NOMO-1 (cell line): Measurements from ENCODE around the gene RGPD3.
"Not testable (repeated sequence)": the region's sequence is repeated elsewhere in the genome, so short reads cannot be mapped to it uniquely, and the experiment has no call there.

Experiments
- DNase-seq, 2 experiments: peaks; one replicate each; lab custom pipeline; 2025; ENCODE audit not compliant: unreplicated experiment in 2 of 2; lab: John Stamatoyannopoulos, UW

The RGPD3 gene

DNA sequence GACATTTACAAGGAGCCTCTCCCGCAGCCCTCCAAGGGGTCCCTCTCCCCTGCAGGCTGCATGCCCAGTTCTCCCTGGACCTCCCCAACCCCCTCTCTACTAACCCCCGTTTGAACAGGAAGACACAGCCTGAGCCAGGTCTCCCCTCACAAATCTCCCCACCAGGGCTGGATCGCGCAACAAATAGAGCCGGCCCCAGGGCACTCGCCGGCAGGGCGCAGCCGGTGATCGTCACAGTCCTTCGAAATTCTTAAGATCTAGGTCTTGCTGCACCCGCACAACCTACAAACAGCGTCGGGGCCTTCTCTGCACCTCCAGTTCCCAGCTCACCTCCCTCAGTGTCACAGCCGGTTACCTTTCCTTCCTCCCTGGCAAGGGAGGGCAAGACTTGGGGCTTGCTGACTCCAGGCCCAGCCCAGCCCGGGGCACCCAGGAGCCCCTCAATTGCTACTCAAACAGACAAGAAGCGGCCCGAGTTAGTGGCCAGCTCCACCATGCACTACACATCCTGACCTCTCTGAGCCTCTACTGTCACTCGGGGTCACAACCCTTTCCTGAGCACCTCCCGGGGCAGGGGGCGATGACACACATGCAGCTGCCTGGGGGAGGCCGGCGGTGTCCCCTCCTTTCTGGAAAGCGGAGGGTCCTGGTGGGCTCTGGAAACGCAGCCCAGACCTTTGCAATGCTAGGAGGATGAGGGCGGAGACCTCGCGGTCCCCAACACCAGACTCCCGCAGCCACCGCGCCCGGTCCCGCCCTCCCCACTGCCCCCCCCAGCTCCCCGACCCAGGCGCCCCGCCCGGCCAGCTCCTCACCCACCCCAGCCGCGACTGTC lies 18.6 kb upstream of the RGPD3 start, which contains the start of gene CD8B2:
CD8B2 (plus strand) TSS at position 814 of the 835 bp plus-strand sequence. CDS start 63 bp downstream, outside the sequence.
- DNase-seq, result not testable (repeated sequence)

DNA sequence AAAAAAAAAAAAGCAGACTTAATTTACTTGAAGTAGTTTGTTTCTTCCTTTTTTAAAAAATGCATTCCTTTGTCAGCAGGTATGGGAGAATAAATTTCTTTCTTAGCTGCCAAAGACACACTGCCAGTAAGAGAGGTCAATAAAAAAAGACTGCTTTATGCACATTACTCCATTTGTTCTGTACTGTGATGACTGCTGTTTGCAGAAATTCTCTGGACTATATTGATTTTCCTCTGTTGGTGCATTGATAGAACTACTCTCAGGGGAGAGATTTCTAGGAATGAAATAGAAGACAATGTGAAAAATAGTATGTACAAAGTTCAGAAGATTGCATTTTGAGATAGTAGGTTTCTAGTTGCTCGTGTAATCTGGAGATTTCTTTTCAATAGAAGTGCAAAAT lies 11.3 kb upstream of the RGPD3 start:
- DNase-seq, result not testable (repeated sequence)

- not testable (repeated sequence) for DNase-seq
These were observed 9.4 kb upstream of the RGPD3 start for GRCh38 chr2:106477647-106478046.

DNA sequence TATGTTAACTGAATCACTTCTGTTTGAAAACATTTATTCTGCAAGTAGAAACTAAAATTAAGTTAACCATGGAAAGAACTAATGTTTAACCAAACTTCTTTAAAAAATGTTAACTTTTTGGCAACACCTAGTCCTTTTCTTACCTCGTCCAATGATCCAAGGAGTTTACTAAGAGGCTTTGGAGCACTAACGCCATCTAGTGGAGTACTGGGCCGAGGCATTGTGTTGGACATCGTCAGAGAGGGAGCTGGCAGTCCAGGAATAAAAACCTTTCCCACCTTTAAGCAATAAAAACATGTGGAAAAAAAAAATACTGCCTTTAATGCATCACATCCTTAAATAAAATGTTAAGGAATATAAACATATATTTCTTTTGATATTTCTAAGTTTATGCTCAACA lies 2.4 kb upstream of the RGPD3 start:
- not testable (repeated sequence) for DNase-seq

DNA sequence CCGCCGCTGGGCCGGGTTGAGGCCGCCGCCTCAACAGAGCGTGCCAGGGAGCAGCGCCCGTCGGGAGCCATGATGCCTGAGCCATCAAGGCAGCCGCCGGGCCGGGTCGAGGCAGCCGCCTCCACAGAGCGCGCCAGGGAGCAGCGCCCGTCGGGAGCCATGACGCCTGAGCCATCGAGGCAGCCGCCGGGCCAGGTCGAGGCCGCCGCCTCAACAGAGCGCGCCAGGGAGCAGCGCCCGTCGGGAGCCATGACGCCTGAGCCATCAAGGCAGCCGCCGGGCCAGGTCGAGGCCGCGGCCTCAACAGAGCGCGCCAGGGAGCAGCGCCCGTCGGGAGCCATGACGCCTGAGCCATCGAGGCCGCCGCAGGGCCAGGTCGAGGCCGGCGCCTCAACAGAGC lies 697 bp downstream of the RGPD3 start:
- DNase-seq, result not testable (repeated sequence)

GRCh38 chr2:106461882-106462281 lies 6.3 kb downstream of the RGPD3 start:
- peak; percentile 1 to 37 for DNase-seq

GRCh38 chr2:106390680-106391079 lies 77.5 kb downstream of the RGPD3 start:
- not testable (repeated sequence) for DNase-seq

DNA sequence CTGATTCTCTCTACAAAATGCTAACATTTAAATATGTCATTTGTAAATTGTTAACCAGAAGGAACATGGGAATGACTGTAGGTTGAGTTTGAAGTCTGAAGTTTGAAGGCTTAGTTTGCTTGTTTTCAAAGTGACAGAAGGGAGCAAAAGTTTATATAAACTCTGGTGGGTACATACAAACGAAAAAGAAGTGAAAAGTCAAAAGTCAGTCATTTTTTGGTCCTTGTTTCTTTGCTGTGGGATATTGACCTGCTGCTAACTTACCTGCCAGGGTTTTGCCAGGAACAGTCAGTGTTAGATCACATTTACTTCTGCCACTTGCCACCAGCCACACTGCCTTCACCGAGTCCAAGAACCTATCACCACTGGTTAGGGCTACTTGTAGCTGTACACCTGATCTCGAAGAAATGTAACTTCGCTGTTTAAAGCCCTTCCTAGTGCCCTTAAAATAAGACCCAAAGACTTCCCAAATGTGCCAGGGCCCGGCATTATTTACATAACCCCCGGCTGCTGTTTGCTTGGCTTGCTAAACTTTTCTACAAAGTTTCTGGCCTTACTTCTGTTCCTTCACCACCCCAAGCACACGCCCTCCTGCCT lies 79.3 kb downstream of the RGPD3 start:
- not testable (repeated sequence) for DNase-seq

GRCh38 chr2:106384548-106384947 lies 83.7 kb downstream of the RGPD3 start:
- DNase-seq, result not testable (repeated sequence)

DNA sequence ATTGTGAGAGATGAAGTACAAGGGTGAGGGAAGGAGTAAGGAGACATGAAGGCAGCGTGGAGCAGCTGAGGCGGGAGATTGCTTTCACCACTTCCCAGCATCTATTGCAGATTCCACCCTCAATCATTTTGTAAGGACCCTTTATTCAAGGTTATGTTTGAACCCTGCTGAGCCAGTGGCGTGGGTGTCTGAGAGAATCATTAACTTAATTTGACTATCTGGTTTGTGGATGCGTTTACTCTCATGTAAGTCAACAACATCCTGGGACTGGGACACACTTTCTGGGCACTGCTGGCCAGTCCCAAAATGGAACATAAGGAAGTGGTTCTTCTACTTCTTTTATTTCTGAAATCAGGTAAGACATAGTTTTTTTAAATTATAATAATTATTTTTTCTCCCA lies 86.3 kb downstream of the RGPD3 start:
- not testable (repeated sequence) for DNase-seq

DNA sequence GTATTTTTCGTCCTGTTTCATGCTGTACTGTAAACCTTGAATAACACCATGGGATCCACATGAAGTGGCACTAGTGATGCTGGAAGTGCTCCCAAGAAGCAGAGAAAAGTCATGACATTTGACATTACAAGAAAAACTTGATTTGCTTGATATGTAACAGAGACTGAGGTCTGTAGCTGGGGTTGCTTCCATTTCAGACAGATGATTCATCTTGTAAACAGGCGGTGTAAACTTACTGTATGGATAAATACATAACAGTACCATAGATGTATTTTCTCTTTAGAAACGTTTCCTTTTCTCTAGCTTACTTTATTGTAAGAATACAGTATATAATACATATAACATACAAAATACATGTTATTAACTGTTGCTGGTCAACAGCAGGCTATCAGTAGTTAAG lies 88.6 kb downstream of the RGPD3 start:
- DNase-seq, result not testable (repeated sequence)

DNA sequence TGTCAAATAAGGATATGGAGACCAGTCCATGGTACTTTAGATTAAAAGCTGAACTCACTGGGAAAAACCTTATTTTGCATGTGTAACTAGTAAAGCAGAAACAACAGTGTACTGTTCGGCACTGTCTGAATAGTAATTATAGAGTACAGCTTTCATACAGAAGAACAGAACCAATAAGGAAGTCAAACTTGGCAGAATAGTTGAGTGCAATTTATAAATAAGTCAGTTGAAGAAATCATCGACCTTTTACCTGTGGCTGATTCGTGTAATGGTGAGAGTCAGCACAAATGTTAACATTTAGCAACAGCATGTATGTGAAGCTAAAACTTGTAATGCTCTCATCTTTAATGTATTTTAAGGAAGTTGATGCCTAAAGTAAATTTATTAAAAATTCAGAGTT lies 99.0 kb downstream of the RGPD3 start:
- not testable (repeated sequence) for DNase-seq

DNA sequence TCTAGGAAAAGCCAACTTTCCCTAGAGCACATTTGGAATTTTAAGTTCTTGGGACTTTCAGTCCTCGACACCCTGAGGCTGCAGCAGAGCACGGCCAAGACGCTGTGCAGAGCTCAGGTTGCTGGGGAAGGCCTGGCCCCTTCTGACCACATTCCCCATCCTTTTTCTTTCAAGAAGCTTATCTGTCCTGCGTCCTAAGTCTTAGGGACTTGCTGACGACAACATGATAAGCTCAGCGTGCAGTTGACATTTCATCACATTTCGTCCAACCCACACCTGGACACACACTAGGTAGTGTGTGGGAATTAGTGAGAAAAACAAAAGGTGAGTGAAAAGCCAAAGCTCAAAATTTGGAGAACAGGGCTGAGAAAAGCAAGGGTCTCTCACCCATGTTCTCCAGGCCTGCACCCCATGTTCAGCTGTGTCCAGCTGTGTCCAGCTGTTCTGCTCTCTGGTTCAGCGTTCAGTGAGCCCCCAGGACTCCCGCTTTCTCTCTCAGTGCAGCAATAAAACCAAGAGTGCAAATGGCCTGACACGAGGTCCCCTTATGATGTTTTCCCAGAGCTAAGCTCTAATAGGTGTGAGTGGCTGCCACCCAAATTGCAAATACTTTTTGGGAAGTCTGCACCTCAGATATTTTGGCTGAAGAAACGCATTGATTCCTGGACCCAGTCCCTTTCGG lies 101.9 kb downstream of the RGPD3 start:
- DNase-seq, result no peak

DNA sequence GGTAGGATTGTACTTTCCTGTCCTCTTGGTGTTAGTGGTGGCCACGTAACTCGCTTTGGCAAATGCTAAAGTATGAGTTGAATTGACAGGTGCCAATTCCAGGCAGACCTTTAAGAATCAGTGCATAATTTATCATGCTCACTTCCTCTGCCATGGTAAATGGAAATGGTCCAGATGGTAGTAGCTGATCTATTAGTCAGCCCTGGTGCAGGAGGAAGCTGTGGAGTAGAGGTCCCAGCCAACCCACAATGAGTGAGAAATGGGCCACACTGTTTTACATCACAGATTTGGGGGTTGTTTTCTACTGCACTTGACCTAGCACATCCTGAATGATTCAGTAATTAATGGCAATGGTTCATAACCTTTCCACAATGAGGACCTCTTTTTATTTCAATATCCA lies 104.4 kb downstream of the RGPD3 start:
- no peak for DNase-seq

DNA sequence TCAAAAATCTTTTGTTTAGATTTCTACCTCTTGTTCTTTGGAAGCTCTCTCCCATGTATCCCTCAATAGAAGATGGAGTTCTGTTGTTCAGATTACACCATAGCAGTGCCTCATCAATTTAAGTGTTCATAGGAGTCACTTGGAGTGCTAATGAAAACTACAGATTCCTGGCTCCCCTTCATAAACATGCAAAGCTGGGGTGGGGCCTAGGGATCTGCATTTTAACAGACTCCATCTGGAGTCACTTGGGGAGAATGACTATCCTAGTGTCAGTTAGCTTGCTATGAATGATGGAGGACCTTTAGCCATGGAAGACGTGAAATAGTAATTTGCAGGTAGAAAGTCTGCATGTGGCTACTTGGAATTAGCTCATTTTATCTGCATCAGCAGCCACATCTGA lies 105.4 kb downstream of the RGPD3 start:
- no peak for DNase-seq

GRCh38 chr2:106359512-106359911 lies 108.7 kb downstream of the RGPD3 start:
- DNase-seq, result no peak

DNA sequence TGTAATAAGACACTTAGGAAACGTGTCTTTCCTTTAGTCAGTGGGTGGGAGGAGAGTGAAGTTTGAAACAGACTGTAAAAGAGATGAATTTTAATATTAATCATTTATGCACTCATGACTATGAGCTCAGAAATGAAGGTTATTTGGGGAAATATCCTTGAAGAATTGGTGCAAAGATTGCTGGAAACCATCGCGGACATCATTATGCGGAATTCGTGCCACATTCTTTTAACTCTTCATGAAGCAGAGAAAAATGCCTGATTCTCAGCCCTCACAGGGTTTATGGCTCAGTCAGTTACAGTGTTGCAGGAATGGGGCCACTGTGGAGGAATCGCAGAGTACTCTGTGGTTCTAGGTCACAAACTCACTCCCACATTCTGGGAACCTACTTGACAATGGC lies 109.7 kb downstream of the RGPD3 start:
- no peak for DNase-seq

- DNase-seq, result no peak
These were observed 110.1 kb downstream of the RGPD3 start for GRCh38 chr2:106358081-106358480.

GRCh38 chr2:106356291-106356690 lies 111.9 kb downstream of the RGPD3 start:
- DNase-seq, result no peak

DNA sequence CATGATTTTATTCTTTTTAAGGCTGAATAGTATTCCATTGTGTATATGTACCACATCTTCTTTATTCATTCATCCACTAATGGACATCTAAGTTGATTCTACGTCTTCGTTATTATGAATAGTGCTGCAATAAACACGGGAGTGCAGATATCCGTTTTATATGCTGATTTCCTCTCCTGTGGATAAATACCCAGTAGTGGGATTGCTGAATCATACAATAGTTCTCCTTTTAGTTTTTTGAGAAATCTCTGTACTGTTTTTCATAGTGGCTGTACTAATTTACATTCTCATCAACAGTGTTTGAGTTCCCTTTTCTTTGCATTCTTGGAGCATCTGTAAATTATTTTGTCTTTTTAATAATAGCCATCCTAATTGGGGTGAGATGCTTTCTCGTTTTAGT lies 114.5 kb downstream of the RGPD3 start:
- DNase-seq, result peak in 1 of 2 experiments; percentile 63

GRCh38 chr2:106350980-106351379 lies 117.2 kb downstream of the RGPD3 start:
- no peak for DNase-seq

DNA sequence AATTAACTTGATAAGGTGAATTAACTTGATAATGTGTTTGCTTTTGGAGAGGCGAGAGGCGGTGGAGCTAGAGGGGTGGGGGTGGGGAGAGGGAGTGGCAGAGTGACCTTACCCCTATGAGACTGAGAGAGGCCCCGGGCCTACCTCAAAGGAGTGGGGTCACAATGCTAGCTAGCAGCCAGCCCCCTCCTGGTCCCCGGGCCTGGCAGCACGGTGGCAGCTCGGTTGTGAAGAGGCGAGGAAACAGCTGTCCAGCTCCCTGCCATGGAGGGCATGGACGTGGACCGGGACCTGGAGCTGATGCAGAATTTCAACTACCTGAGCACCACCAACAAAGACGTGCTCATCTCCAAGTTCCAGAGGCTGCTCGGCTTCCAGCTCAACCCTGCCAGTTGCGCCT lies 123.9 kb downstream of the RGPD3 start:
- DNase-seq, result no peak
